Osteocyte (in vitro differentiated cells): ENCODE measurements around the gene SCN2A. TPM values are rescaled to one million over a fixed set of nuclear protein-coding genes. Genes with fewer than 3 reads are reported as not detected.

Source experiments
- DNase-seq: peaks from one replicate; pipeline ENCODE4 v3.0.0; 2021; ENCODE audit warnings: mixed read lengths; ENCODE audit not compliant: unreplicated experiment; ENCODE audit errors: extremely low spot score
- H3K27ac Mint-ChIP-seq: one replicate; pipeline ENCODE4 v1.8.0; 2021; ENCODE audit warnings: mild to moderate bottlenecking, mixed read lengths; ENCODE audit not compliant: unreplicated experiment
- H3K27me3 Mint-ChIP-seq: one replicate; pipeline ENCODE4 v1.8.0; 2021; ENCODE audit warnings: mixed read lengths; ENCODE audit not compliant: unreplicated experiment
- H3K36me3 Mint-ChIP-seq: one replicate; pipeline ENCODE4 v1.8.0; 2021; ENCODE audit warnings: mixed read lengths; ENCODE audit not compliant: unreplicated experiment
- H3K4me1 Mint-ChIP-seq: one replicate; pipeline ENCODE4 v1.8.0; 2021; ENCODE audit warnings: mixed read lengths; ENCODE audit not compliant: unreplicated experiment
- H3K4me3 Mint-ChIP-seq: one replicate; pipeline ENCODE4 v1.8.0; 2021; ENCODE audit warnings: mild to moderate bottlenecking, moderate library complexity, mixed read lengths; ENCODE audit not compliant: unreplicated experiment
- H3K9me3 Mint-ChIP-seq: one replicate; pipeline ENCODE4 v1.8.0; 2021; ENCODE audit warnings: mixed read lengths; ENCODE audit not compliant: unreplicated experiment
- CTCF ChIP-seq: fragments of 200-600 bp; sonication (generic); IDR thresholded peaks from 2 replicates; pipeline ENCODE4 v1.5.0; 2021; ENCODE audit warnings: antibody characterized with exemption, mild to moderate bottlenecking, moderate library complexity
- total RNA-seq: library from RNA; stranded (reverse); gene quantifications from 2 replicates; pipeline ENCODE4 v1.2.1, GENCODE V29; 2021

Gene SCN2A
- total RNA-seq, 1 donor from 2014 or later: 0.24 TPM

- TF ChIP-seq CTCF: no peak
- Mint-ChIP-seq H3K9me3 (no peaks in the 10 kb centered on the region), H3K27me3 (peaks cover 36% of the 10 kb centered on the region), H3K4me1 (no peaks in the 10 kb centered on the region), H3K36me3 (no peaks in the 10 kb centered on the region), H3K4me3 (no peak overlapping the region), H3K27ac (no peak overlapping the region)
- no peak for DNase-seq
These were observed 41.9 kb upstream of the SCN2A start for GRCh38 chr2:165197346-165197745.

GRCh38 chr2:165198181-165198580 is 41.0 kb upstream of the SCN2A start:
- TF ChIP-seq CTCF: no peak
- Mint-ChIP-seq H3K36me3 (no peaks in the 10 kb centered on the region), H3K4me1 (no peaks in the 10 kb centered on the region), H3K9me3 (no peaks in the 10 kb centered on the region), H3K27ac (no peak overlapping the region), H3K27me3 (peaks cover 37% of the 10 kb centered on the region), H3K4me3 (no peak overlapping the region)
- DNase-seq: no peak

GRCh38 chr2:165202239-165202638 is 37.0 kb upstream of the SCN2A start:
- H3K4me3 Mint-ChIP-seq: no peak overlapping the region
- no peak for TF ChIP-seq CTCF
- H3K4me1 Mint-ChIP-seq: peaks cover 3% of the 10 kb centered on the region
- H3K9me3 Mint-ChIP-seq: no peaks in the 10 kb centered on the region
- H3K36me3 Mint-ChIP-seq: no peaks in the 10 kb centered on the region
- no peak overlapping the region for H3K27ac Mint-ChIP-seq
- DNase-seq: no peak
- peaks cover 33% of the 10 kb centered on the region for H3K27me3 Mint-ChIP-seq

- Mint-ChIP-seq H3K4me1 (peaks cover 3% of the 10 kb centered on the region), H3K27me3 (peaks cover 28% of the 10 kb centered on the region), H3K4me3 (no peak within 1 kb of the TSS), H3K27ac (no peak within 1 kb of the TSS), H3K9me3 (no peaks in the 10 kb centered on the region), H3K36me3 (no peaks in the 10 kb centered on the region)
- TF ChIP-seq CTCF: peak; percentile 84
- no peak for DNase-seq
These were observed 35.3 kb upstream of the SCN2A start, which contains the start of gene SCN3A for GRCh38 chr2:165203689-165204559. SCN3A (minus strand) TSS chr2:165204050; CDS start chr2:165176394, 27,656 bp downstream.

GRCh38 chr2:165205865-165206264 is 33.3 kb upstream of the SCN2A start:
- H3K36me3 Mint-ChIP-seq: no peaks in the 10 kb centered on the region

More at GRCh38 chr2:165205865-165206264, 33.3 kb upstream of the SCN2A start:
- H3K27me3 Mint-ChIP-seq: peaks cover 32% of the 10 kb centered on the region
- H3K4me1 Mint-ChIP-seq: peaks cover 3% of the 10 kb centered on the region
- no peak overlapping the region for H3K4me3 Mint-ChIP-seq
- no peaks in the 10 kb centered on the region for H3K9me3 Mint-ChIP-seq
- H3K27ac Mint-ChIP-seq: no peak overlapping the region
- no peak for TF ChIP-seq CTCF
- DNase-seq: no peak
